HEK293 (cell line): ENCODE results near the gene HOXC10.

ENCODE experiments used
- EGR2 ChIP-seq: fragments of 450-650 bp; formaldehyde crosslinking; IDR thresholded peaks from 2 replicates; pipeline ENCODE4 v1.5.1; 2016; ENCODE audit warnings: low read depth, missing biosample characterization, missing genetic modification characterization
- HIC1 ChIP-seq: fragments of 450-650 bp; formaldehyde crosslinking; IDR thresholded peaks from 2 replicates; pipeline ENCODE4 v1.5.1; 2016; ENCODE audit warnings: missing biosample characterization, missing genetic modification characterization
- KLF10 ChIP-seq: fragments of 450-650 bp; IDR thresholded peaks from 2 replicates; pipeline ENCODE4 v1.5.1; 2018; ENCODE audit warnings: missing biosample characterization, mild to moderate bottlenecking, missing genetic modification characterization
- KLF16 ChIP-seq: fragments of 450-650 bp; formaldehyde crosslinking; IDR thresholded peaks from 2 replicates; pipeline ENCODE4 v1.5.1; 2017; ENCODE audit warnings: missing biosample characterization, missing genetic modification characterization
- PRDM10 ChIP-seq: fragments of 450-650 bp; formaldehyde crosslinking; IDR thresholded peaks from 2 replicates; pipeline ENCODE4 v1.5.1; 2016; ENCODE audit warnings: missing biosample characterization, missing genetic modification characterization
- RBAK ChIP-seq: fragments of 450-650 bp; formaldehyde crosslinking; IDR thresholded peaks from 2 replicates; pipeline ENCODE4 v1.5.1; 2016; ENCODE audit warnings: missing biosample characterization, missing genetic modification characterization
- SETDB1 ChIP-seq: IDR thresholded peaks from one replicate; pipeline ENCODE4 v1.6.1; 2017; ENCODE audit warnings: mild to moderate bottlenecking, low read length, moderate library complexity, mixed read lengths; ENCODE audit not compliant: insufficient read length
- TSHZ1 ChIP-seq: fragments of 450-650 bp; formaldehyde crosslinking; IDR thresholded peaks from 2 replicates; pipeline ENCODE4 v1.5.1; 2016; ENCODE audit warnings: missing biosample characterization, missing genetic modification characterization, borderline replicate concordance
- ZBTB21 ChIP-seq: fragments of 450-650 bp; formaldehyde crosslinking; IDR thresholded peaks from 2 replicates; pipeline ENCODE4 v1.5.1; 2017; ENCODE audit warnings: missing biosample characterization, missing genetic modification characterization
- ZEB2 ChIP-seq: fragments of 450-650 bp; formaldehyde crosslinking; IDR thresholded peaks from 2 replicates; pipeline ENCODE4 v1.5.1; 2016; ENCODE audit warnings: missing biosample characterization, missing genetic modification characterization
- ZNF114 ChIP-seq: fragments of 450-650 bp; formaldehyde crosslinking; IDR thresholded peaks from 2 replicates; pipeline ENCODE4 v1.5.0; 2017; ENCODE audit warnings: missing biosample characterization, missing genetic modification characterization
- ZNF184 ChIP-seq: fragments of 450-650 bp; IDR thresholded peaks from 2 replicates; pipeline ENCODE4 v1.5.1; 2018; ENCODE audit warnings: missing biosample characterization, mild to moderate bottlenecking, missing genetic modification characterization
- ZNF280C ChIP-seq: fragments of 450-650 bp; formaldehyde crosslinking; IDR thresholded peaks from 2 replicates; pipeline ENCODE4 v1.5.1; 2016; ENCODE audit warnings: missing biosample characterization, missing genetic modification characterization
- ZNF311 ChIP-seq: fragments of 450-650 bp; formaldehyde crosslinking; IDR thresholded peaks from 2 replicates; pipeline ENCODE4 v1.5.1; 2017; ENCODE audit warnings: missing biosample characterization, missing genetic modification characterization, borderline replicate concordance
- ZNF324 ChIP-seq: fragments of 450-650 bp; formaldehyde crosslinking; IDR thresholded peaks from 2 replicates; pipeline ENCODE4 v1.5.1; 2016; ENCODE audit warnings: missing biosample characterization, missing genetic modification characterization
- ZNF404 ChIP-seq: fragments of 450-650 bp; formaldehyde crosslinking; IDR thresholded peaks from 2 replicates; pipeline ENCODE4 v1.5.1; 2017; ENCODE audit warnings: missing biosample characterization, missing genetic modification characterization
- ZNF433 ChIP-seq: fragments of 450-650 bp; formaldehyde crosslinking; IDR thresholded peaks from 2 replicates; pipeline ENCODE4 v1.5.1; 2016; ENCODE audit warnings: missing biosample characterization, missing genetic modification characterization, low read depth
- ZNF529 ChIP-seq: fragments of 450-650 bp; formaldehyde crosslinking; IDR thresholded peaks from 2 replicates; pipeline ENCODE4 v1.5.1; 2017; ENCODE audit warnings: missing genetic modification characterization, missing biosample characterization; ENCODE audit not compliant: insufficient replicate concordance
- ZNF585B ChIP-seq: fragments of 450-650 bp; formaldehyde crosslinking; IDR thresholded peaks from 2 replicates; pipeline ENCODE4 v1.5.1; 2016; ENCODE audit warnings: missing biosample characterization, missing genetic modification characterization
- ZNF654 ChIP-seq: fragments of 450-650 bp; formaldehyde crosslinking; IDR thresholded peaks from 2 replicates; pipeline ENCODE4 v1.5.1; 2016; ENCODE audit warnings: low read depth, missing biosample characterization, missing genetic modification characterization
- ZNF747 ChIP-seq: fragments of 450-650 bp; formaldehyde crosslinking; IDR thresholded peaks from 2 replicates; pipeline ENCODE4 v1.5.1; 2016; ENCODE audit warnings: missing biosample characterization, missing genetic modification characterization
- ZSCAN30 ChIP-seq: fragments of 450-650 bp; IDR thresholded peaks from 2 replicates; pipeline ENCODE4 v1.5.1; 2018; ENCODE audit warnings: missing biosample characterization, mild to moderate bottlenecking, missing genetic modification characterization, moderate library complexity
- ZXDB ChIP-seq: fragments of 450-650 bp; formaldehyde crosslinking; IDR thresholded peaks from 2 replicates; pipeline ENCODE4 v1.5.1; 2016; ENCODE audit warnings: missing biosample characterization, missing genetic modification characterization

Gene HOXC10

GRCh38 chr12:53984901-53985691, at the start of gene HOXC10 (continued):
- TF ChIP-seq ZNF433 (tag by site-specific recombination) (no peak), ZNF114 (no peak), ZNF280C (no peak), ZNF404 (tag by site-specific recombination) (no peak), ZEB2 (tag by site-specific recombination) (peak; percentile 70), ZNF529 (tag by site-specific recombination) (no peak), ZNF324 (no peak), ZSCAN30 (tag by site-specific recombination) (0 out of 2 replicates have a peak, but pooled peaks have one; percentile 41), KLF10 (tag by site-specific recombination) (peak; percentile 30; the same call in 1 of the 2 replicates), ZNF184 (tag by site-specific recombination) (no peak), SETDB1 (no peak), ZNF311 (no peak), ZXDB (tag by site-specific recombination) (peak; percentile 45; the same call in 1 of the 2 replicates), ZNF654 (tag by site-specific recombination) (peak; percentile 97), ZNF585B (tag by site-specific recombination) (no peak), TSHZ1 (tag by site-specific recombination) (0 out of 2 replicates have a peak, but pooled peaks have one; percentile 50), KLF16 (tag by site-specific recombination) (no peak; the same call in 1 of the 2 replicates), RBAK (tag by site-specific recombination) (no peak), PRDM10 (tag by site-specific recombination) (0 out of 2 replicates have a peak, but pooled peaks have one; percentile 13), EGR2 (tag by site-specific recombination) (no peak), ZBTB21 (tag by site-specific recombination) (peak; percentile 96), HIC1 (tag by site-specific recombination) (no peak), ZNF747 (tag by site-specific recombination) (no peak)
